ENCODE measurements around the gene SWI5. TPM values are rescaled to one million over a fixed set of nuclear protein-coding genes. Genes with fewer than 3 reads are reported as not detected.

SWI5 gene
- total RNA-seq, 4 donors from 2014 or later = 18.5 to 50.2 (median 49.2) TPM

DNA sequence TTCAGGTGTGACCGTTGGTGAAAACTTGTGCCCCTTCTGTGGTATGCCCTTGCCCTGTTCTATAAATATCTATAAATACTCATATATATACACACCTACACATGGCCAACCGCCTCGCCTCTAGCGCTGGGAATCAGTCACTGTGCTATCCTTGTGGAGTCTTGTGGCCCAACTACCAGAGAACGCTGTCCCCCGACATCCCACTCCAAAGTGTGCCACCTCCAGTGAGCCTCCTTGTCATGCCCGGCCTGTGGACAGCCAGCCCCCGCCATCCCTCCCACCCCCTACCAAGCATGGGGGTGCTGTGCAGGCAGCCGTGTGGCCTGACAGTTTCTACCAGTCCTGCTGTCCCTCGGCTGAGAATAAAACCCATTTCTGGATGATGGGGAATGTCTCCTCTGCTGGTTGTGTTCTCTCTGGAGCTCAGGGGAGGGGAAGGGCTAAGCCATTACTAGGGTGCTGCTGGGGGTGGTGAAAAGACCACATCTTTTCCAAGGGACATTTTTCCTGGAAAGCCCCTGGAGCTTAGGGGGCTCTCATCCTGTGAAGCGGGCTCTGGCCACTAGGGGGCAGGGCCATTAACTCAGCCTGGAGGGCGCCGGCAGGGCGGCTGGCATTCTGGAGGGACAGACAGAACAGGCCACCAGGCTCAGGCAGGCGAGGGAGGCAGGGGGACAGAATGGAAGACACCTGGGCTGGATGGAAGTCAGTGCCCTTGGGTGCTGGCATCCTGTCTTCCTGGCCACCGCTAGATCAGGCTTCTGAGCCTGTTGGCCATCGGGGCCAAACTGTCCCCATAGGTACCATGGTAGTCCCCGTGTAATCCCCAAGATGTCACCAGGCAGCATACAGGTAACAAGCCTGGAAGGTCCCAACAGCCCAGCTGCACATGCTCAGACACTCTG lies 21.0 kb upstream of the SWI5 start:
- H3K4me3 ChIP-seq (replicated peaks in 1 of 3) = no peak overlapping the region
- intact Hi-C loops (cut with DNase I) = no loop called here
- WGBS, 2 donors = 68 to 77% methylated on average over 13 to 15 of the region's 18 CpGs
- H3K27ac ChIP-seq = no peak overlapping the region
- H3K36me3 ChIP-seq = peaks cover 33 to 34% of the 10 kb centered on the region in 2 donors
- peak; percentile 62 to 64 for DNase-seq
- H3K4me1 ChIP-seq = peaks cover 0 to 14% of the 10 kb centered on the region in 2 donors
- no peak for TF ChIP-seq POLR2A (IDR thresholded peaks at IDR 0.05)
- TF ChIP-seq, protein P1, sequence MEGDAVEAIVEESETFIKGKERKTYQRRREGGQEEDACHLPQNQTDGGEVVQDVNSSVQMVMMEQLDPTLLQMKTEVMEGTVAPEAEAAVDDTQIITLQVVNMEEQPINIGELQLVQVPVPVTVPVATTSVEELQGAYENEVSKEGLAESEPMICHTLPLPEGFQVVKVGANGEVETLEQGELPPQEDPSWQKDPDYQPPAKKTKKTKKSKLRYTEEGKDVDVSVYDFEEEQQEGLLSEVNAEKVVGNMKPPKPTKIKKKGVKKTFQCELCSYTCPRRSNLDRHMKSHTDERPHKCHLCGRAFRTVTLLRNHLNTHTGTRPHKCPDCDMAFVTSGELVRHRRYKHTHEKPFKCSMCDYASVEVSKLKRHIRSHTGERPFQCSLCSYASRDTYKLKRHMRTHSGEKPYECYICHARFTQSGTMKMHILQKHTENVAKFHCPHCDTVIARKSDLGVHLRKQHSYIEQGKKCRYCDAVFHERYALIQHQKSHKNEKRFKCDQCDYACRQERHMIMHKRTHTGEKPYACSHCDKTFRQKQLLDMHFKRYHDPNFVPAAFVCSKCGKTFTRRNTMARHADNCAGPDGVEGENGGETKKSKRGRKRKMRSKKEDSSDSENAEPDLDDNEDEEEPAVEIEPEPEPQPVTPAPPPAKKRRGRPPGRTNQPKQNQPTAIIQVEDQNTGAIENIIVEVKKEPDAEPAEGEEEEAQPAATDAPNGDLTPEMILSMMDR (IDR thresholded peaks at IDR 0.05) = peak; percentile 58 to 83 (median 67)
- H3K9me3 ChIP-seq = no peaks in the 10 kb centered on the region
- no peaks in the 10 kb centered on the region for H3K27me3 ChIP-seq

DNA sequence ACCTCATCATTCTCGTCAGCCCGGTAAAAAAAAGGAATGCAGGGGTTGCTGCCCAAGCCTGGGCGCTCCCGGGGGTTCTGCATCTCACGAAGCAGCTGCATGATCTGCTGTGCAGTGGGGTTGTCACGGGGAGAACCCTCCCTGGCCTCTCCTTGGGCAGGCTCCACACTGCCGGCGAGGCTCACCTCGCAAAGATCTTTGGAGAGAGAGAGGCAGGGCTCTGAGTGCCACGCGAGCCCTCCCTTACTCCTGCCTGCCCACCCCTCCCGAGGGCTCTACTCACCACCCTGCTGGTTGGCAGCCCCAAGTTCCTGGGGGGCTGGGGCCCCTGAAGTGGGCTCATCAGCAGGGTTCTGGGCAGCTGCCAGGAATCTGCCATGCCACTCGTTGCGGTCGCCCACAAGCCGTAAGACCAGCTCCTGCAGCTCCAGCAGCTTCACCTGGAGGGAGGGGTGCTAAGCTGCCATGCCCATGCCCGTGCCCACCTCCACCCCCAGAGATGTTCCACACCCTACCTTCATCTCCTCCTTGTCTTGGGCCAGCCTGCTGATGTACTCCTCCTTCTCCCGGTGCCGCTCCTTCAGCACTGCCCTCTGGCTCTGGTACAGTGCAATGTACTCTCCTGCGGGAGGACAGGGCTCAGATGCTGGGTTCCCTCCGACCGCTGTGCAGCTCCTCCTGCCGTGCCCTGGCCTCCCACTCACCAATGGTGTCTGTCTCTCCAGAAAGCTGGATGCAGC lies 18.8 kb upstream of the SWI5 start:
- Histone ChIP-seq H3K4me3 (replicated peaks in 1 of 3) (no peak overlapping the region), H3K27ac (no peak overlapping the region), H3K4me1 (no peaks in the 10 kb centered on the region), H3K9me3 (no peaks in the 10 kb centered on the region), H3K27me3 (no peaks in the 10 kb centered on the region), H3K36me3 (peaks cover 55% of the 10 kb centered on the region in 2 donors)
- 91 to 92% methylated on average over 19 of the region's 23 CpGs for WGBS, 2 donors
- TF ChIP-seq POLR2A (IDR thresholded peaks at IDR 0.05) = no peak
- TF ChIP-seq, protein P1 (IDR thresholded peaks at IDR 0.05) = no peak
- no peak for DNase-seq
- intact Hi-C loops (cut with DNase I) = no loop called here

DNA sequence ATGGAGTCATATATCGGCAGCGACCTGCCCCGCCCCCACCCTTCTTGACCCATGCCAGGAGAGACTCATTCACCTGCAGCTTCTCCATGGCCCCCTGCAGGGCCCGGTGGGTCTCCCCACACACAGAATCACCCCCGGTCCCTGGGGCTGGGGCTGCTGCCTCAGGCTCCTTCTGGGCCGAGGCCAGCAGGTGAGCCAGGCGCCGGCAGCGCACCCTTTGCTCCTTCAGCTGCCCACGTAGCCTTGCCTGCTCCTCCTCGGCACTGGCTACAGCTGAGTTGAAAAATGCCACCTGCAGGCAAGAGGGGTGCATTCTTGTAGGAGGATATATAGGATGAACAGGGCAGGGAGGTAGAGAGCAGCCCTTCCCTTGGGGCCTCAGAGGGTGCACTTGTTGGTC lies 18.2 kb upstream of the SWI5 start:
- TF ChIP-seq POLR2A (IDR thresholded peaks at IDR 0.05) = no peak
- TF ChIP-seq, protein P1 (IDR thresholded peaks at IDR 0.05) = no peak
- DNase-seq = no peak
- 95 to 100% methylated on average over 1 to 8 of the region's 11 CpGs for WGBS, 2 donors
- Histone ChIP-seq H3K9me3 (no peaks in the 10 kb centered on the region), H3K27ac (no peak overlapping the region), H3K4me3 (replicated peaks in 1 of 3) (no peak overlapping the region), H3K27me3 (no peaks in the 10 kb centered on the region), H3K36me3 (peaks cover 61 to 62% of the 10 kb centered on the region in 2 donors), H3K4me1 (no peaks in the 10 kb centered on the region)
- intact Hi-C loops (cut with DNase I) = no loop called here

DNA sequence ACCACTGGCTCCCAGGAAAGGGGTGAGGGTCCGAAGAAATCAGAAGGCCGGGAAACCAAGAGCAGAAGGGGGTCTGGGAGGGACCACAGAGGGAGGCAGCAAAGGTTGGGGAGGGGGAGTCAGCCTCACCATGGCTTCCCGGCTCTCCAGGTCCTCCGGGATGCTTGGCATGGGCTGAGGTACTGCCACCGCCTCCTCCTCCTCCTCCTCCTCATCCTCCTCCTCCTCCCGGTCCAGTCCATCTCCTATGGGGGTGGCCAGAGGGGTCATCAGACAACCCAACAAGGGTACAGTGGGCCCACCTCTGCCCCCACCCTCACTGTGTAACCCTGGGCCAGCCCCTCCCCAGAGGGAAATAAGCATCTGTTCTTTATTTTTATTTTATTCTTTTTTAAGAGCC lies 17.8 kb upstream of the SWI5 start:
- peaks cover 62 to 65% of the 10 kb centered on the region in 2 donors for H3K36me3 ChIP-seq
- H3K4me3 ChIP-seq (replicated peaks in 1 of 3) = no peak overlapping the region
- no peaks in the 10 kb centered on the region for H3K4me1 ChIP-seq

More for the DNA sequence above, 17.8 kb upstream of the SWI5 start:
- Histone ChIP-seq H3K27ac (no peak overlapping the region), H3K9me3 (no peaks in the 10 kb centered on the region), H3K27me3 (no peaks in the 10 kb centered on the region)
- 91 to 94% methylated on average over 6 of the region's 6 CpGs for WGBS, 2 donors
- DNase-seq = no peak
- intact Hi-C loops (cut with DNase I) = no loop called here
- no peak for TF ChIP-seq POLR2A (IDR thresholded peaks at IDR 0.05)
- TF ChIP-seq, protein P1 (IDR thresholded peaks at IDR 0.05) = no peak
